Measurements from ENCODE around the gene PCBD2.
"Not testable (repeated sequence)": the region's sequence is repeated elsewhere in the genome, so short reads cannot be mapped to it uniquely, and the experiment has no call there.

The PCBD2 gene

GRCh38 chr5:134904610-134905245, at the start of gene PCBD2:
TSS of gene PCBD2 (plus strand) at chr5:134905131. CDS start at chr5:134905140, 9 bp downstream.
- in situ Hi-C loops (cut with MboI; ENCODE audit: low sequenced_read_pairs) = no loop called here

GRCh38 chr5:134856465-134856864, 48.5 kb upstream of the PCBD2 start:
- in situ Hi-C loops (cut with MboI; ENCODE audit: low sequenced_read_pairs) = not testable (repeated sequence)

- in situ Hi-C loops (cut with MboI; ENCODE audit: low sequenced_read_pairs) = no loop called here
Observed at GRCh38 chr5:134857401-134857800, 47.5 kb upstream of the PCBD2 start.

- in situ Hi-C loops (cut with MboI; ENCODE audit: low sequenced_read_pairs) = no loop called here
Observed at GRCh38 chr5:134864707-134865106, 40.2 kb upstream of the PCBD2 start.

GRCh38 chr5:134873494-134873893, 31.4 kb upstream of the PCBD2 start:
- in situ Hi-C loops (cut with MboI; ENCODE audit: low sequenced_read_pairs) = no loop called here

GRCh38 chr5:134873987-134874830, 30.7 kb upstream of the PCBD2 start, which contains the start of gene TXNDC15:
TSS of gene TXNDC15 (plus strand) at chr5:134874371. CDS start at chr5:134874428, 57 bp downstream.
- in situ Hi-C loops (cut with MboI; ENCODE audit: low sequenced_read_pairs) = no loop called here

- in situ Hi-C loops (cut with MboI; ENCODE audit: low sequenced_read_pairs) = no loop called here
Observed at GRCh38 chr5:134874831-134875655, 29.9 kb upstream of the PCBD2 start.

GRCh38 chr5:134877159-134877558, 27.8 kb upstream of the PCBD2 start:
- in situ Hi-C loops (cut with MboI; ENCODE audit: low sequenced_read_pairs) = no loop called here

GRCh38 chr5:134878403-134878802, 26.5 kb upstream of the PCBD2 start:
- in situ Hi-C loops (cut with MboI; ENCODE audit: low sequenced_read_pairs) = no loop called here

- in situ Hi-C loops (cut with MboI; ENCODE audit: low sequenced_read_pairs) = no loop called here
Observed at GRCh38 chr5:134879456-134879855, 25.5 kb upstream of the PCBD2 start.

- in situ Hi-C loops (cut with MboI; ENCODE audit: low sequenced_read_pairs) = not testable (repeated sequence)
Observed at GRCh38 chr5:134880937-134881336, 24.0 kb upstream of the PCBD2 start.

- in situ Hi-C loops (cut with MboI; ENCODE audit: low sequenced_read_pairs) = not testable (repeated sequence)
Observed at GRCh38 chr5:134881711-134882110, 23.2 kb upstream of the PCBD2 start.

GRCh38 chr5:134887593-134888159, 17.3 kb upstream of the PCBD2 start:
- in situ Hi-C loops (cut with MboI; ENCODE audit: low sequenced_read_pairs) = no loop called here

- in situ Hi-C loops (cut with MboI; ENCODE audit: low sequenced_read_pairs) = no loop called here
Observed at GRCh38 chr5:134889335-134889734, 15.6 kb upstream of the PCBD2 start.

GRCh38 chr5:134891473-134891872, 13.5 kb upstream of the PCBD2 start:
- in situ Hi-C loops (cut with MboI; ENCODE audit: low sequenced_read_pairs) = no loop called here

- in situ Hi-C loops (cut with MboI; ENCODE audit: low sequenced_read_pairs) = no loop called here
Observed at GRCh38 chr5:134892282-134892681, 12.6 kb upstream of the PCBD2 start.

- in situ Hi-C loops (cut with MboI; ENCODE audit: low sequenced_read_pairs) = no loop called here
Observed at GRCh38 chr5:134892926-134893325, 12.0 kb upstream of the PCBD2 start.

GRCh38 chr5:134893748-134894505, 11.0 kb upstream of the PCBD2 start:
- in situ Hi-C loops (cut with MboI; ENCODE audit: low sequenced_read_pairs) = no loop called here

GRCh38 chr5:134902071-134902801, 2.7 kb upstream of the PCBD2 start:
- in situ Hi-C loops (cut with MboI; ENCODE audit: low sequenced_read_pairs) = no loop called here
